Stimulated activated CD8-positive, alpha-beta memory T cell treated with anti-CD3 and anti-CD28 coated beads, Interleukin-12 subunit alpha, Interleukin-12 subunit beta, amount 100 ng/mL, for 24 hours (primary cell): ENCODE measurements around the gene C5orf52.
"Not testable (repeated sequence)": the region's sequence is repeated elsewhere in the genome, so short reads cannot be mapped to it uniquely, and the experiment has no call there.

Experiments used
- DNase-seq: peaks from one replicate; pipeline ENCODE4 v3.0.0-alpha.2; 2020; ENCODE audit errors: extremely low read depth

The C5orf52 gene

GRCh38 chr5:157677931-157678330 is 6.6 kb downstream of the C5orf52 start:
- DNase-seq: no peak

GRCh38 chr5:157679801-157680200 is 8.5 kb downstream of the C5orf52 start:
- DNase-seq: no peak

GRCh38 chr5:157680239-157680638 is 8.9 kb downstream of the C5orf52 start:
- DNase-seq: no peak

GRCh38 chr5:157681048-157681447 is 9.7 kb downstream of the C5orf52 start:
- DNase-seq: no peak

GRCh38 chr5:157682257-157682656 is 10.9 kb downstream of the C5orf52 start:
- DNase-seq: no peak

GRCh38 chr5:157686276-157687197 is 15.2 kb downstream of the C5orf52 start:
- not testable (repeated sequence) for DNase-seq

GRCh38 chr5:157687198-157687554 is 15.8 kb downstream of the C5orf52 start:
- DNase-seq: no peak

- DNase-seq: no peak
Observed at GRCh38 chr5:157689942-157690689, 18.8 kb downstream of the C5orf52 start.

GRCh38 chr5:157690690-157691433 is 19.5 kb downstream of the C5orf52 start:
- no peak for DNase-seq

- DNase-seq: not testable (repeated sequence)
Observed at GRCh38 chr5:157693816-157694215, 22.5 kb downstream of the C5orf52 start.

- DNase-seq: not testable (repeated sequence)
Observed at GRCh38 chr5:157696154-157696553, 24.8 kb downstream of the C5orf52 start.

- DNase-seq: not testable (repeated sequence)
Observed at GRCh38 chr5:157698674-157699073, 27.3 kb downstream of the C5orf52 start.

GRCh38 chr5:157703736-157704135 is 32.4 kb downstream of the C5orf52 start:
- no peak for DNase-seq

GRCh38 chr5:157708866-157709265 is 37.5 kb downstream of the C5orf52 start:
- DNase-seq: no peak

- DNase-seq: no peak
Observed at GRCh38 chr5:157709346-157709745, 38.0 kb downstream of the C5orf52 start.

GRCh38 chr5:157710431-157710830 is 39.1 kb downstream of the C5orf52 start:
- no peak for DNase-seq

GRCh38 chr5:157710882-157711281 is 39.5 kb downstream of the C5orf52 start:
- DNase-seq: no peak

GRCh38 chr5:157713830-157714595 is 42.7 kb downstream of the C5orf52 start:
- DNase-seq: no peak

- no peak for DNase-seq
Observed at GRCh38 chr5:157714596-157714864, 43.2 kb downstream of the C5orf52 start.

GRCh38 chr5:157718519-157718918 is 47.2 kb downstream of the C5orf52 start:
- DNase-seq: no peak

GRCh38 chr5:157719245-157719644 is 47.9 kb downstream of the C5orf52 start:
- no peak for DNase-seq

- DNase-seq: no peak
Observed at GRCh38 chr5:157721159-157721558, 49.8 kb downstream of the C5orf52 start.
